Brain microvascular endothelial cell (primary cell): Measurements from ENCODE around the gene ABTB1.
"Not testable (repeated sequence)": the region's sequence is repeated elsewhere in the genome, so short reads cannot be mapped to it uniquely, and the experiment has no call there.

Experiments used
- DNase-seq: peaks from one replicate; pipeline ENCODE4 v3.0.0-alpha.2; 2020
- H3K27ac ChIP-seq: fragments of 250-450 bp; sonication (Bioruptor Pico); 2 replicates; pipeline ENCODE4 v1.5.1; 2020; ENCODE audit warnings: mild to moderate bottlenecking, moderate library complexity
- H3K27me3 ChIP-seq: fragments of 250-450 bp; sonication (Bioruptor Pico); replicated peaks from 2 replicates; pipeline ENCODE4 v1.5.1; 2020; ENCODE audit warnings: mild to moderate bottlenecking
- H3K36me3 ChIP-seq: fragments of 250-450 bp; sonication (Bioruptor Pico); replicated peaks from 2 replicates; pipeline ENCODE4 v1.5.1; 2020; ENCODE audit warnings: mild to moderate bottlenecking
- H3K4me3 ChIP-seq: 2 replicates; pipeline ENCODE4 v1.5.1; 2011; ENCODE audit warnings: low read depth, mild to moderate bottlenecking, control low read depth, low read length, moderate library complexity
- CTCF ChIP-seq: IDR thresholded peaks from 2 replicates; pipeline ENCODE4 v1.5.1; 2011; ENCODE audit warnings: low read depth, mild to moderate bottlenecking, moderate library complexity, low read length, control low read depth, inconsistent platforms; ENCODE audit errors: missing control alignments
- in situ Hi-C: cut with HindIII; loops from 2 replicates; pipeline ENCODE4 v1.10.0; 2017; ENCODE audit warnings: low sequenced_read_pairs, low pct_ligation_motif_present

The ABTB1 gene

GRCh38 chr3:127702151-127702578 is 29.4 kb downstream of the ABTB1 start:
- no peak overlapping the region for H3K27ac ChIP-seq
- H3K27me3 ChIP-seq = no peaks in the 10 kb centered on the region
- TF ChIP-seq CTCF = no peak
- DNase-seq = no peak
- in situ Hi-C loops = no loop called here
- no peaks in the 10 kb centered on the region for H3K36me3 ChIP-seq
- H3K4me3 ChIP-seq = no peak overlapping the region

GRCh38 chr3:127704840-127705239 is 32.1 kb downstream of the ABTB1 start:
- H3K27ac ChIP-seq, H3K27me3 ChIP-seq, H3K4me3 ChIP-seq, in situ Hi-C loops, DNase-seq, H3K36me3 ChIP-seq: not testable (repeated sequence)

DNA sequence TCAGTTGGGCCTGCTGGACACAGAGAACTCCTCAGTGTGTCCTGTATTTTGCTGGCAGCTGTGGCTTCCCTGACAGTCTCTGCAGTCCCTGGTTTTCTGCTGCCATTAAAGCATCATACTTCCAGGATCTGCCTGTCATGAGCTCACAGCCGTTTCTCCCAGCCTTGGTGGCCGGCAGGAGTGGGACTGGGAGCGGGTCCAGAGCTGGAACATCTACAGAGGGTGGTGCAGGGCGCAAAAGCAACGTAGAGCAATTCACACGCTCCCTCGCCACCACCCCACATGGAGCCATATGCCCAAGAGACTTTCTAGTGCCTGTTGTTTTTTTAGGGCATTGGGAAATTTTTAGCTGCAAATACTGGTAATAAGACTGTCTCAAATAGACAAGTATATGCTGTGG is 33.6 kb downstream of the ABTB1 start:
- DNase-seq = no peak
- no peak overlapping the region for H3K4me3 ChIP-seq
- in situ Hi-C loops = no loop called here
- H3K36me3 ChIP-seq = no peaks in the 10 kb centered on the region
- H3K27me3 ChIP-seq = no peaks in the 10 kb centered on the region
- no peak overlapping the region for H3K27ac ChIP-seq
- no peak for TF ChIP-seq CTCF

- TF ChIP-seq CTCF = no peak
- no peaks in the 10 kb centered on the region for H3K36me3 ChIP-seq
- H3K27ac ChIP-seq = no peak overlapping the region
- H3K4me3 ChIP-seq = no peak overlapping the region
- DNase-seq = no peak
- H3K27me3 ChIP-seq = no peaks in the 10 kb centered on the region
- in situ Hi-C loops = no loop called here
These were observed 34.1 kb downstream of the ABTB1 start for GRCh38 chr3:127706785-127707351.

DNA sequence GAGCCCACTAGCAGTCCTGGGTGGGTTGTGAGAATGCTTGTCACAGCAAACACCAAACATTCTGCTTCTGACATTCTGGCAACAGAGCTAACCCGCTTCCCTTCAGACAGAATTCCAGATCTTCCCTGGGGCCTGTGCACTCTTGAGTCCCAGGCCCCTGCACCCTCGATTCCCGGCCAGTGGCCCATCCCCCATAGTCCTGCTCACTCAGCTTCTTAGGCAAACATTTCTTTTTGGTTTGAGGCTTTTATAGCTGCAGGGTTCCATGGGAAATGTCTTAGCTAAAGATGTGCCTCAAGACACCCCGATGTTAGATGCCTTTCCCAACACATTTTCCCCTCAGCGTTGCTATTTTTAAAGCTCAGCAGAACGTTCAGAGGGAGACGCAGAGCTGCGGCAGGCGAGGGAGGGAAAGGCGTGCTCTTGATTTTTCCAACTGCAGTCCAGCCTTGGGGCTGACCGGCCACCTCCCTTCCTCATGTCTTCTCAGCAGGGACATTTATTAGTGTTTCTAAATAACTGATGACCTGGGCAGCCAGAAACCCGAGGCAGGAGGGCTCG is 35.2 kb downstream of the ABTB1 start:
- no peak overlapping the region for H3K4me3 ChIP-seq

DNA sequence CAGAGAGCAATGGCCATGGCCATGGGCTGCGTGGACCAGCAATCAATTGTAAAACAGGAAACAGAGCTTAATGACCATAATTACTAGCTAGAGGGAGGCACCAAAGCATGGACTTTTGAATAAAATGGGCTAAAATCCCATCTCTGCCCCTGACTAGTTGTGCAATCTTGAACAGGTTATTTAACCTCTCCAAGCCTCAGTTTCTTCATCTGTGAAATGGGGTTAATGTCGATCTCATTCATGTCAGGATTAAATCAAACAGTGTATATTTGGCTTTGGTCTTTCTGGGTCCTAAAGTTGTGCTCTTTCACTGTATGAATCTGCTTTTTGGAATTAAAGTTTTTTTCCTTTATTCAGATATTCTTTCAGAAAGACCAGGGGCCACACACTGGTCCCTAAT is 36.1 kb downstream of the ABTB1 start:
- no peak for TF ChIP-seq CTCF
- in situ Hi-C loops = no loop called here

More for the DNA sequence above, 35.2 kb downstream of the ABTB1 start:
- DNase-seq = no peak
- in situ Hi-C loops = no loop called here
- Histone ChIP-seq H3K36me3 (no peaks in the 10 kb centered on the region), H3K27ac (no peak overlapping the region), H3K27me3 (no peaks in the 10 kb centered on the region)
- no peak for TF ChIP-seq CTCF

More for the DNA sequence above, 36.1 kb downstream of the ABTB1 start:
- no peaks in the 10 kb centered on the region for H3K36me3 ChIP-seq
- no peak overlapping the region for H3K27ac ChIP-seq
- no peaks in the 10 kb centered on the region for H3K27me3 ChIP-seq
- no peak overlapping the region for H3K4me3 ChIP-seq
- no peak for DNase-seq
